SKM-1 treated with dmso at 0.1 percent for 144 hours (cell line): ENCODE measurements around the gene HMGCL.
"Not testable (repeated sequence)": the region's sequence is repeated elsewhere in the genome, so short reads cannot be mapped to it uniquely, and the experiment has no call there.

Source experiments
- DNase-seq: peaks from one replicate; lab custom pipeline; 2025; ENCODE audit not compliant: unreplicated experiment; lab: John Stamatoyannopoulos, UW

HMGCL gene

GRCh38 chr1:23827717-23828116, 2.5 kb upstream of the HMGCL start:
- DNase-seq = no peak

- DNase-seq = not testable (repeated sequence)
Observed at GRCh38 chr1:23826590-23826989, 1.4 kb upstream of the HMGCL start.

DNA sequence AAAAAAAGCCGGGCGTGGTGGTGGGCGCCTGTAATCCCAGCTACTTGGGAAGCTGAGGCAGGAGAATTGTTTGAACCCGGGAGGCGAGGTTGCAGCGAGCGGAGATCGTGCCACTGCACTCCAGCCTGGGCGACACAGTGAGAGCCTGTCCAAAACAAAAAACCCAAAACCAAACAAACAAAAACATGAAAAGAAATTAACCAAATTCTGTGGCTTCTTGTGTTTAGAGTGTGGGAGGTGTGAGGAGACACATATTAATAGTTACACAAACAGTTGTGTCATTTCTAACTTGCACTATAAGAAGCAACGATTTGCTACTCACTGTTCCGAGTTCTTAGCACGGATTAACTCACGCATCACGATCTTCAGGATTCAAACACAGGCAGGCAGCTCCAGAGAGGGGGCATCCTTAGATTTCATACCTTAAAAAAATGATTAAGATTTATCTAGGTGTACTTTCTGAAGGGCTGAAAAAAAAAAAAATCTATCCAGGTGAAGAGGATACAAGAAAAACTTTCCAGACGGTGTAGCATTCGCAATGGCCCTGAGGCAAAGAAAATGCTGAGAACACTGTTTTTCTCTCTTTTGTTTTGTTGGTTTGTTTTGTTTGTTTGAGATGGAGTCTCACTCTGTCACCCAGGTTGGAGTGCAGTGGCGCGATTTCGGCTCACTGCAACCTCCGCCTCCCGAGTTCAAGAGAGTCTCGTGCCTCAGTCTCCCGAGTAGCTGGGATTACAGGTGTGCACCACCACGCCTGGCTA, 713 bp upstream of the HMGCL start:
- no peak for DNase-seq

- DNase-seq = no peak
Observed at GRCh38 chr1:23824711-23825075, 536 bp downstream of the HMGCL start.

DNA sequence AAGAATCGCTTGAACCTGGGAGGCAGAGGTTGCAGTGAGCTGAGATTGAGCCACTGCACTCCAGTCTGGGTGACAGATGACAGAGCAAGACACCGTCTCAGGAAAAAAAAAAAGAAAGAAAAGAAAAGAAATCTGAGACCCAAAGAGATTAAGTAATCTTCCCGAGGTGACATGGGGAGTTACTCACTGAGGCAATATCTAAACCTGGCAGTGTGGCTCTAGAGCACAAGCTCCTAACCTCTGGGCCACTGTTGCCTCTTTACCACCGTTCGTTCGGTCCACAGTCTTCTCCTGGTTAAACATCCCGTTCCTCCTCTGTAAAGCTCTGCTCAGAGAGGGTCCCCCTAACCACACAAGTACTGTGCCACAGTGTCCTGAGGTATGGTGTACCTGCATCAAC, 1.5 kb downstream of the HMGCL start:
- DNase-seq = no peak

DNA sequence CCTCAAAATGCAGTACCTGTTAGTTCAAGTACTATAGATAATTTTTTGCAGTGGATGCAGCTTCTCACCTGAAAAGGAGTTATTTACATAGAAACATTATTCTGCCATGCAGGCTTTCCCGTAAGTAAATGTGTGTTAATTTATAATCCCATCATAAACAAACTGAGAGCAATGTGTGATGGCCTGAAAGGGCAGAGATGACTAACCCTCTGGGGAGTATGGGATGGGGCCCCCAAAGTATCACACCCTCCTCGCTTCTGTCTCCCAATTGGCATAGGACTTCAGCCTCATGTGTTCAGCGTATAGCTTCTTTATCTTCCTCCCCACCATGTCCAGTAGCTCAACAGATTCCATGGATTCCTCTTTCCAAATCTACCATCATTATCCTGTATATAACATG, 7.6 kb downstream of the HMGCL start:
- no peak for DNase-seq

DNA sequence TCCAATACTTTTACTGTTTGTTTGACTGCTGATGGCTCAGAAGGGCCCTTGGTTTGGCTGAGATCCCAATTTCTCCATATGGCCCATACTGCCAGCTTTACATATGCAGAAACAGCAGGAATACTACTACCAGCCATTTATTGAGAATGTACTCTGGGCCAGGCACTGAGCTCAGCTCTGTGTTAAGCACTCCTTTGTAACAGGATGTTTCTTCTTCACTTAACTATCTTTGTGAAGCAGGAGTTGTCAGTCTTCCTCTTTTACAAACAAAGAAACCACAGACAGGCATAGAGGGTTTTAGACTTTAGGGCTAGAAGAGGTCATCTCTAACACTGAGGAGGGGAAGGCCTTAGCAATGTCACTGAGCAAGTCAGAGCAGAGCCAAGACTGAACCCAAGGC, 8.3 kb downstream of the HMGCL start:
- peak; percentile 67 for DNase-seq

GRCh38 chr1:23816361-23816760, 8.9 kb downstream of the HMGCL start:
- DNase-seq = no peak

- DNase-seq = no peak
Observed at GRCh38 chr1:23814016-23814415, 11.2 kb downstream of the HMGCL start.

DNA sequence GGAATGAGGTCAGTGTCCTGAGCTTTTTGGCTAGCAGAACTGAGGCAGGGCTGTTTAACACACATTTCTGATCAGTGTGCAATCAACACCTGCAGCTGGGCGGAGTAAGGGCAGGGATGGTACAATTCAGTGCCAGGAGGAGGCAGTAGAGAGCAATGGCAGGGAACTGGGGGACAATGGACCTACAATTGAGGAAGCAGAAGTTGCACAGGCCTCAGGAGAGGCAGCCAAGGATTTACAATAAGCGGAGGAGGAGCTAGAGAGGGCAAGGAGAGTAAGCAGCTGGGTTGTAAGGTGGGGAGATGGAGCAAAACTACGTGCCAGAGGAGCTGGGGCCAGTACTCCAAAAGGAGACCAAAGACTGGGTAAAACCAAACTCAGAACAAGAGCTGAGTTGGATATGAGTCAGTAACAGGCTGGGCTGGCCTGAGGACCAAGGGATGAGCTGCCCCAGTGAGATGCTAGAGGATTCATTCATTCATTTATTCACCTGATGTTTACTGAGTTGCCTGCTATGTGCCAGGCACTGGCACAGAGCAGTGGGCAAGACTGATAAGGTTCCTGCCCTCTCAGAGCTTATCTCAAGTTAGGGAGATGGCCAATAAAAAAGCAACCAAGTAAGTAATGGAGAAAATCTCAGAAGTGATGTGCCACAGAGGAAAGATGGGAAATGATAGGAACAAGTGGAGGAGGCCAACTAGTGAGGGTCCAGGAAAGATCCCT, 14.2 kb downstream of the HMGCL start:
- peak; percentile 92 for DNase-seq

DNA sequence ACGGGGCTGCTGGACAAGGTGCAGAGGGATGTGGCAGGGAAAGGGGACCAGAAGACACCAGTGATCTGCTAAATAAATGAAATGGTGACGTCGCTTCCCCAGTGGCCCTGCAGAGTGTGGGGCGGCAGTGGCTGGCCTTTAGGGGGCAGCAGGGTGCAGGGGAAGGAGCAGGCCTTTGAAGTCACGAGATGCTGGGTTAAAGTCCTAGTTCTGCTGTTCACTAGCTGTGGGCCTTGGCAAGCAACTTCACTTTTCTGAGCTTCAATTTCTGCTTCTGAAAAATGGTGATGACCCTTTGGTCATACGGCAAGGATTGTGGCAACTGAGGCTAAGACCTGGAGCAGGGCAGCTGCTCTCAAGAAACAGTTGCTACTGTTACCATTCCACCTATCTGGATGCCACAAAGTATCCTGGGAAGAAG, 15.5 kb downstream of the HMGCL start:
- DNase-seq = peak; percentile 91

GRCh38 chr1:23807453-23807852, 17.8 kb downstream of the HMGCL start:
- peak; percentile 93 for DNase-seq

GRCh38 chr1:23806280-23806679, 18.9 kb downstream of the HMGCL start:
- DNase-seq = no peak

DNA sequence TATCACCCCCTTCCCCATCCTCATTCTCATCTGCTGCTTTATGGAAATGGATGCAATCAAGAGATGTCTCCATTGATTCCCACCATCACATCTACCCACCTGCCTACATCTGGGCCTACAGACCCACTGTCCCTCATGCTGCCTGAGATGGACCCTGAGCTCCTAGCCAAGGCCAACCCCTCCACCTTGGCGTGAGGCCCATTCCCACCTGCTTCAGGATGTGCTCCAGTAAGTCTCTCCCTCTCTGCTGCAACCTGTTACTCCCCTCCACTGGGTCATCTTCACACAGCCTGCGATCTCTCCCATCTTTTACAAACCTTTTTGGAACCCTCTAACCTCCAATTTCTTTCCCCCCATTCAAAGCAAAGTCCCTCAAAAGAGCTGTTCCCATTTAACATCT, 20.2 kb downstream of the HMGCL start:
- no peak for DNase-seq

DNA sequence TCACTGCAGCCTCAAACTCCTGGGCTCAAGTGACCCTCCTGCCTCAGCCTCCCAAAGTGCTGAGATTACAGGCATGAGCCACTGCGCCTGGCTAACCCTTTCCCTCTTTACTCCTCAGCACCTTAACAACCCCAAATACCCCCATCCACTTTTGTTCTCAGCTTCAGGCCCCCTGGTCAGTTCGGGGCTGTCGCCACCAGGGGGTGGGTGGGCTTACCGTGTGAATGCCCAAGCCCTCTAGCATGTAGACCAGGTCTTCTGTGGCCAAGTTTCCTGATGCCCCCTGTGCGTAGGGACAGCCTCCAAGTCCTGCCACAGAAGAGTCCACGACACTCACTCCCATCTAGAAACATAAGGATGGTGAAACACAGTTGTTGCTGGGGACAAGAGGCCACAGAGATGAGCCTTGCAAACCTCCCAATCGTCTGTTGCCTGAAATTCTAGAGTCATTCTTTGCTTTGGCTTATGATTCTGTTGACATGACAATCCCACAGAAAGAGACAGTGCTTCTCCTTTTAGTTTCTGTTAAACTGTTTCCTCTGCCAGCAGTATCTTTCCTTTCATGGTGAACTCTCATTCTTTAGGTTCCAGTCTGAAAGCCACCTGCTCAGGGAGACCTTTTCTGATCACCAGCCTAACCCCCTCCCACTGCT, 20.9 kb downstream of the HMGCL start:
- DNase-seq = no peak

- DNase-seq = no peak
Observed at GRCh38 chr1:23803674-23804073, 21.6 kb downstream of the HMGCL start.

DNA sequence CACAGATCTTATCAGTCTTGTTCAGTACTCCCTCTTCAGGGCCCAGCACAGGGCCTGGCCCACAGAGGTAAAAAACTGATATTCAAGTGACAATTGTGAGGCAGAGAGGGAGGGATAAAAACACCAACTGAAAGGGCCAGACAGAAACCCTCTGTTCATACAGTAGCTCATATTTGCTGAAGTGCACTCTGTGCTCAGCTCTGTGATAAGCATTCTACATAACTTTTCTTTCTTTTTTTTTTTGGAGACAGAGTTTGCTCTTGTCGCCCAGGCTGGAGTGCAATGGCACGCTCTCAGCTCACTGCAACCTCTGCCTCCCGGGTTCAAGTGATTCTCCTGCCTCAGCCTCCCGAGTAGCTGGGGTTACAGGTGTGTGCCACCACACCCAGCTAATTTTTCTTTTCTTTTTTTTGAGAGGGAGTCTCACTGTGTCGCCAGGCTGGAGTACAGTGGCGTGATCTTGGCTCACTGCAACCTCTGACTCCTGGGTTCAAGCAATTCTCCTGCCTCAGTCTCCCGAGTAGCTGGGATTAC, 22.4 kb downstream of the HMGCL start:
- not testable (repeated sequence) for DNase-seq

- no peak for DNase-seq
Observed at GRCh38 chr1:23801876-23802275, 23.4 kb downstream of the HMGCL start.

DNA sequence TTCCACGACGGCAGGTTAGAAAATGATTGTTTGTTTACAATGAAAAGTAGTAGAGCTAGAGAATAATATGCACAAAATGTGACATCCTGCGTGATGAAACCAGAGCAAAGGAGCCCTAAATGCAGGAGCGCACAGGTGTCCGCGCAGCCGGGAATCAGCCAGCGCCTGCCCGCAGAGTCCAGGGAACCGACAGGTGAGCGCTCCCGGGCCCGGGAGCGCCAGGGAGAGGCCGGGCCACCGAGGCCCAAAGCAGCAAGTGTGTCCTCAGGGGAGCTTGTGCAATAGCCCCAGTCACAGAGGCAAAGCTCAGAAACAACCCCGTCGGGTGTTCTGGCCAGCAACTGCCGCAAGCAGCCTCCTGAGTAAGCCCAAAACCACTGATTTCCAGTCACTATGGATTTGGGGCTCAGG, 23.9 kb downstream of the HMGCL start:
- peak; percentile 13 for DNase-seq

DNA sequence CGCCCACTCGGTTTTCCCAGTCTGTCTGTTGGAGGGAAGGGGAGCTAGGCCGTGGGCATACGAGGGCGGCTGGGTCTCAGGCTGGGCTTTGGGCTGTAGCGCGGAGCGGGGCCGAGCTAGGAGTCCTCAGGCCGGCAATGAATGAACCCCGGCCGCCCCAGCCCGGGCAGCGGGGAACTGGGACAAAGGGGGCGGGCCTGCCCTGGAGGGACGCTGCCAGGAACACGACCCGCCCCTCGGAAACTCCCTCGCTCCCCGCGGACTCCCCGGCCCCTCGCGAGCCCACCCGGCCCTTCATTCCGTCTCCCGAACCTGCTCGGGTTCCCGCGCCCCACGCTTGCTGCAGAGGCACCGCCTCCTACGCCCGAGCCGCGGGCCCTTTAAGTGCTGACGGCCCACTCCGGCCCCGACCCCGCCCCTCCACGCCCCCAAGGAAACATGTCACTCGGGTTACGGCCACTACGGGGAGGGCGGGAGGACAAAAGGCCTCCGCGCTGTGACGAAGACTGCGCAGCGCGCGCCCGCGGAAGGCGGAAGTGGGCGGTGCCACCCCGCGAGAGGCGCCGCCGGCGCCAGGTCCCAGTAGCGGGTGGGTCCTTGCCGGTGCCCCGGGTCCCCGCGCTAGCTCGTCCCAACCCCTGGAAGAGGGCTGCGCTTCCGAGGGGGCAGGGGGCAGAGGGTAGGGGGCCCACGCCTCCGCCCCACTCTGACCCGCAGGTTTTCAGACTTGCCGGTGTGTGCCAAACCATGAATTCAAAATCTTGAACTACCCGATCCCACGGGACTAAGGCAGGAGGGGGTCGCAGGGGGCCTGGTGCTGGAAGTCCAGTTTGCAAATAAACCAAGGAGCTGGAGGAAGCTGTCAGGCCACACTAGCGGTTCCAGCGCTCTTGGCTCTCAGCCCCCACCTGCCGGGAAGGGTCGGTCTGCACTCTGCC, 24.6 kb downstream of the HMGCL start, which contains the start of gene GALE:
Gene GALE (minus strand): TSS at position 355 of the 938 bp plus-strand sequence. CDS start 1,747 bp downstream, outside the sequence.
- DNase-seq = peak; percentile 89
